Middle frontal gyrus (tissue), 1 donor: ENCODE results near the gene ELK3.

Experiments used
- DNase-seq: peaks from one replicate; pipeline ENCODE4 v3.0.0-alpha.2; 2015; ENCODE audit warnings: low spot score; ENCODE audit errors: extremely low spot score

The ELK3 gene

GRCh38 chr12:96193725-96194575, at the start of gene ELK3:
Gene ELK3, plus strand, starts transcription at chr12:96194375.
- DNase-seq = no peak

GRCh38 chr12:96146747-96147146, 47.4 kb upstream of the ELK3 start:
- DNase-seq = no peak

- no peak for DNase-seq
Measured at GRCh38 chr12:96150442-96150841, 43.7 kb upstream of the ELK3 start.

GRCh38 chr12:96152164-96152563, 42.0 kb upstream of the ELK3 start:
- DNase-seq = no peak

GRCh38 chr12:96153131-96153725, 40.9 kb upstream of the ELK3 start:
- DNase-seq = no peak

- no peak for DNase-seq
Measured at GRCh38 chr12:96155181-96155580, 39.0 kb upstream of the ELK3 start.

GRCh38 chr12:96155781-96156180, 38.4 kb upstream of the ELK3 start:
- DNase-seq = no peak

- no peak for DNase-seq
Measured at GRCh38 chr12:96156211-96156610, 38.0 kb upstream of the ELK3 start.

- no peak for DNase-seq
Measured at GRCh38 chr12:96157427-96157826, 36.7 kb upstream of the ELK3 start.

GRCh38 chr12:96164951-96165811, 29.0 kb upstream of the ELK3 start:
- no peak for DNase-seq

- no peak for DNase-seq
Measured at GRCh38 chr12:96166765-96167164, 27.4 kb upstream of the ELK3 start.

- no peak for DNase-seq
Measured at GRCh38 chr12:96167492-96167891, 26.7 kb upstream of the ELK3 start.

GRCh38 chr12:96170328-96170727, 23.8 kb upstream of the ELK3 start:
- DNase-seq = no peak

- no peak for DNase-seq
Measured at GRCh38 chr12:96170762-96171161, 23.4 kb upstream of the ELK3 start.

- no peak for DNase-seq
Measured at GRCh38 chr12:96171905-96172304, 22.3 kb upstream of the ELK3 start.

- DNase-seq = no peak
Measured at GRCh38 chr12:96172981-96173380, 21.2 kb upstream of the ELK3 start.

GRCh38 chr12:96176575-96176974, 17.6 kb upstream of the ELK3 start:
- no peak for DNase-seq

- no peak for DNase-seq
Measured at GRCh38 chr12:96177013-96177412, 17.2 kb upstream of the ELK3 start.

GRCh38 chr12:96183734-96184370, 10.3 kb upstream of the ELK3 start:
- no peak for DNase-seq

GRCh38 chr12:96185914-96186313, 8.3 kb upstream of the ELK3 start:
- no peak for DNase-seq

- no peak for DNase-seq
Measured at GRCh38 chr12:96186607-96187301, 7.4 kb upstream of the ELK3 start.
